Skeletal muscle satellite cell (primary cell): ENCODE results near the gene CCHCR1.
"Not testable (repeated sequence)": the region's sequence is repeated elsewhere in the genome, so short reads cannot be mapped to it uniquely, and the experiment has no call there.

Experiments used
- H3K27me3 ChIP-seq: 2 replicates; pipeline ENCODE4 v1.7.0; 2013; ENCODE audit warnings: low read length; ENCODE audit not compliant: control insufficient read depth, insufficient read depth
- H3K36me3 ChIP-seq: 2 replicates; pipeline ENCODE4 v1.7.0; 2013; ENCODE audit warnings: mild to moderate bottlenecking, control low read depth, low read length; ENCODE audit not compliant: insufficient read depth
- H3K4me1 ChIP-seq: 2 replicates; pipeline ENCODE4 v1.7.0; 2013; ENCODE audit warnings: low read length; ENCODE audit not compliant: control insufficient read depth, insufficient read depth
- H3K4me2 ChIP-seq: 2 replicates; pipeline ENCODE4 v1.7.0; 2013; ENCODE audit warnings: mild to moderate bottlenecking, low read length
- H3K4me3 ChIP-seq: 2 replicates; pipeline ENCODE4 v1.7.0; 2013; ENCODE audit warnings: low read length
- H3K9ac ChIP-seq: 2 replicates; pipeline ENCODE4 v1.7.0; 2013; ENCODE audit warnings: mild to moderate bottlenecking, low read depth, low read length, moderate library complexity
- H3K9me3 ChIP-seq: replicated peaks from 2 replicates; pipeline ENCODE4 v1.7.0; 2013; ENCODE audit warnings: mild to moderate bottlenecking, control low read depth, low read length

CCHCR1 gene

DNA sequence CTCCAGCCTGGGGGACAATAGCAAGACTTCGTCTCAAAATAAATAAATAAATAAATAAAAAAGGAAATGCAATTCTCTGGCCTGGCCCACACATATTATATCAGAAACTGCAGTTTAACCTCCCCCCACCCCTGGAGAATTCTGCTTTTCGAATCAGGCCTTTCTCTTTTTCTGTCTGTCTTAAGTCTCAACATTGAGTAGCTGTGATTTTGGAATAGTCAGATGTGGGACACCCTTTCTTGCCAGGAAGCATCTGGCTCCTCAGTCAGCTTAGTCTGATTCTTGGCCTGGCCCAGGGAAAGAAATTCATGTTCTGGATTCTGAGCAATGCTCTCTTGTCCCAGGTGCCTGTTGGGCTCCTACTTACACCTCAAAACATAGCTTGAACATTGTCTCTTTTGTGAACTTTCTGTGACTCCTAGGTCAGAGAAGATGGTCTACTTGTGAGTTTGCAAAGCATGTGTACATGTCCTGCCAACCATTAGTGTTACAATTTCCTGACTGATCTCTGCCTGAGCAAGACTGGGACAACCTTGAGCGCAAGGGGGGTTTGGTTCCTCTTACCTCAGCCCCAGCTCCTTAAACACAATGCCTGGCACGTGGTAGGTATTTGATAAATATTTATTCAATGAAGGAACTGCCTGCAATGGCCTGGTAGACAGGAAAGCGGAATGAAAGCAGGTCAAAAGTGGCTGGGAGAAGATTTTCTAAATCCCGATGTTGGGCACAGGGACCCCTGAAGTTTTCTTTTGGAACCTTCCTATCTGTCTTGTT, 36.6 kb upstream of the CCHCR1 start:
- no peaks in the 10 kb centered on the region for H3K9me3 ChIP-seq
- no peaks in the 10 kb centered on the region for H3K27me3 ChIP-seq
- no peaks in the 10 kb centered on the region for H3K36me3 ChIP-seq
- H3K4me1 ChIP-seq, result peaks cover 3% of the 10 kb centered on the region
- H3K4me2 ChIP-seq, result no peak overlapping the region
- no peak overlapping the region for H3K9ac ChIP-seq
- H3K4me3 ChIP-seq, result no peak overlapping the region

DNA sequence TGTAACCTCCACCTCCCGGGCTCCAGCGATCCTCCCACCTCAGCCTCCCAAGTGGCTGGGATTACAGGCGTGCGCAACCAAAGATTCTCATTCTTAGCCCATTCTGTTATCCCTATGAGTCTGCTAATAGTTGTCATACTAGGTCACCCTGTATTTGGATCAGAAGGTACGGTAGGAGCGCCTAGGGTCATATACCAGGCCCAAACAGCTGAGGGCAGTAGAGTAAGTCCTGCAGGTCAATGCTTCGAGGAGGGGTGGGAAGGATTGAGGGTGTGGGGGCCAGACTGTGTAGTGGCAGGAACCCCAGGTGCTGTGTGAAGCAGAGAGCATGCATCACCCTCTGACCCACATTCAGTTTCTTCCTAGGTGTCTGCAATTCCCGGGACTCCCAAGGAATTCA, 35.6 kb upstream of the CCHCR1 start:
- peaks cover 3% of the 10 kb centered on the region for H3K4me1 ChIP-seq
- no peaks in the 10 kb centered on the region for H3K27me3 ChIP-seq
- H3K9me3 ChIP-seq, result no peaks in the 10 kb centered on the region
- H3K36me3 ChIP-seq, result no peaks in the 10 kb centered on the region
- no peak overlapping the region for H3K9ac ChIP-seq
- H3K4me2 ChIP-seq, result no peak overlapping the region
- no peak overlapping the region for H3K4me3 ChIP-seq

DNA sequence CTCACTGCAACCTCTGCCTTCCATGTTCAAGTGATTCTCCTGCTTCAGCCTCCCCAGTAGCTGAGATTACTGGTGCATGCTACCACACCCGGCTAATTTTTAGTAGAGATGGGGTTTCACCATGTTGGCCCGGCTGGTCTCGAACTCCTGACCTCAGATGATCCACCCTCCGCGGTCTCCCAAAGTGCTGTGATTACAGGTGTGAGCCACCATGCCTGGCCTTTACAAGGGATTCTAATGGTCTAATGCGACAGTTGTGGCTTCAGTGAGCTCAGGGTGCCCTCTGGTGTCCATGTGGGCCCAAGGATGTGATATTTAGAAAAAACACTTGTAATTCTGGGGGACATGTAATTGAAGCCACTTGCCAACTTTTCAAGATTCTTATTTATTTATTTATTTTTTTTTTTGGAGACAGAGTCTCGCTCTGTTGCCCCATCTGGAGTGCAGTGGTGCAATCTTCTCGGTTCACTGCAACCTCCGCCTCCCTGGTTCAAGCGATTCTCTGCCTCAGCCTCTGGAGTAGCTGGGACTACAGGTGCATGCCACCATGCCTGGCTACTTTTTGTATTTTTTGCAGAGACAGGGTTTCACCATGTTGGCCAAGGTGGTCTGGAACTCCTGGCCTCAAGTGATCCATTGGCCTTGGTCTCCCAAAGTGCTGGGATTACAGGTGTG, 35.0 kb upstream of the CCHCR1 start:
- H3K9me3 ChIP-seq, H3K4me2 ChIP-seq, H3K36me3 ChIP-seq, H3K4me1 ChIP-seq, H3K9ac ChIP-seq, H3K27me3 ChIP-seq, H3K4me3 ChIP-seq: not testable (repeated sequence)

DNA sequence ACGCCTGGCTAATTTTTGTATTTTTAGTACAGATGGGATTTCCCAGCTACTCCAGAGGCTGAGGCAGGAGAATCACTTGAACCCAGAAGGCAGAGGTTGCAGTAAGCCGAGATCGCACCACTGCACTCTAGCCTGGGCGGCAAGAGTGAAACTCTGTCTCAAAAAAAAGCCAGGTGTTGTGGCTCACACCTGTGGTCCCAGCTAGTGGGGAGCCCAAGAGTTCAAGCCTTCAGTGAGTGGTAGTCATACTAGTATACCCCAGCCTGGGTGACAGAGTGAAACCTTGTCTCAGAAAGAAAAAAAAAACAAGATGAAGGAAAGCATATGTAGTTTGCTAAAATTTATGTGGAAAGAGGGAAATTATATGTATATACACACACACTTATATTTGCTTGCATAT, 32.9 kb upstream of the CCHCR1 start:
- no peak overlapping the region for H3K9ac ChIP-seq
- H3K4me1 ChIP-seq, result peaks cover 12% of the 10 kb centered on the region
- H3K36me3 ChIP-seq, result no peaks in the 10 kb centered on the region
- H3K4me3 ChIP-seq, result no peak overlapping the region
- H3K27me3 ChIP-seq, result no peaks in the 10 kb centered on the region
- no peak overlapping the region for H3K4me2 ChIP-seq
- no peaks in the 10 kb centered on the region for H3K9me3 ChIP-seq

DNA sequence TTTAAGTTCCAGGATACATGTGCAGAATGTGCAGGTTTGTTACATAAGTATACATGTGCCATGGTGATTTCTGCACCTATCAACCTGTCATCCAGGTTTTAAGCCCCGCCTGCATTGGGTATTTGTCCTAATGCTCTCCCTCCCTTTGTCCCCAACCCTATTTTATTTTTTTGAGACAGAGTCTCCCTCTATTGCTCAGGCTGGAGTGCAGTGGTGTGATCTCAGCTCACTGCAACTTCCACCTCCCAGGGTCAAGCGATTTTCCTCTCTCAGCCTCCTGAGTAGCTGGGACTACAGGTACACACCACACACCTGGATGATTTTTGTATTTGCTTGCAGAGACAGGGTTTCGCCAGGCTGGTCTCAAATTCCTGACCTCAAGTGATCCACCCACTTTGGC, 31.6 kb upstream of the CCHCR1 start:
- H3K9me3 ChIP-seq, H3K9ac ChIP-seq: not testable (repeated sequence)
- H3K4me1 ChIP-seq, result peaks cover 13% of the 10 kb centered on the region

DNA sequence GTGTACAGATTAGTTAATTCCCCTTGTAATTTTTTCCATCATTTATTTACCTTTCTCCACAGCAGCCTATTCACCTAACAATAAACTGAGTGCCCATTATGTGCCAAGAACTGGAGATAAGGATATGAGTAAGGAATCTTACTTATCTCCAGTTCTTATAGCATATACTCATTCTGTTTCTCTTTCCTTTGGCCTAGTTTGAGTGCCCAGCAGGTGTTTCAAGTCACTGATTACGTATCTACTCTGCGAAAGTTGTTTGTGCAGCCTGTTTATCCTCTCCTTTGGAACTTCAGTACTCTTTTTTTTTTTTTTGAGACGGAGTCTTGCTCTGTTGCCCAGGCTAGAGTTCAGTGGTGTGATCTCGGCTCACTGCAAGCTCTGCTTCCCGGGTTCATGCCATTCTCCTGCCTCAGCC, 30.2 kb upstream of the CCHCR1 start:
- Histone ChIP-seq H3K9ac (no peak overlapping the region), H3K9me3 (no peaks in the 10 kb centered on the region), H3K4me2 (no peak overlapping the region), H3K4me1 (peaks cover 13% of the 10 kb centered on the region), H3K27me3 (no peaks in the 10 kb centered on the region), H3K4me3 (no peak overlapping the region), H3K36me3 (no peaks in the 10 kb centered on the region)

More for the DNA sequence above, 31.6 kb upstream of the CCHCR1 start:
- H3K27me3 ChIP-seq, H3K4me2 ChIP-seq, H3K4me3 ChIP-seq, H3K36me3 ChIP-seq: not testable (repeated sequence)

DNA sequence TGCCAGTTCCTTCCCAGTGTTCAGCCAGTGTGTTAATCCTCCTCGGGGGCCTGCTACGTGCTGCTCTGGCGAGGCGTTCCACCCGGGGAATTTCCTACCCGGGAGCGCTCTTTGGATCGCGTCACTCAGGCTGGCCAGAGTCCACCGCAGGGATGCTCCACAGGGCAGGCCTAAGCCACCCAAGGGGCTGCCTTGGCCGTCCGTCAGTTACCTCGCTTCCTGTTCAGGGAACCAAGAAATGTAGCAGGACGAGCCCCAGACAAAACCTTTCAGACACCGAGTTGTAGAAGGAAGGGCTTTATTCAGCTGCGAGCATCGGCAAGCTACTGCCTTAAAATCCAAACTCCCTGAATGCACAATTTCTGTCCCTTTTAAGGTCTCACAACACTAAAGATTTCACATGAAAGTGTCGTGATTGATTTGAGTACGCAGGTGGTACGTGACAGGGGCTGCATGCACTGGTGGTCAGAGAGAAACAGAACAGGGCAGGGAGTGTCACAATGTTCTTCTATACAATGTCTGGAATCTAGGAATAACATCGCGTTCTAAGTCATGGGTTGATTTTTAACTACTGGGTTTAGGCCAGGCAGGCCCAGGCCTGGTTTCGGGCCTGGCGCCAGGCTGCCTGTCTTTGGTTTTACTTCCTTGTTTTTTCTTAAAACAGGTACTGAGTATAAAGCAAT, 28.6 kb upstream of the CCHCR1 start:
- no peaks in the 10 kb centered on the region for H3K9me3 ChIP-seq
- no peaks in the 10 kb centered on the region for H3K36me3 ChIP-seq
- H3K4me2 ChIP-seq, result peak overlapping the region; percentile 78
- H3K9ac ChIP-seq, result peak overlapping the region; percentile 81
- H3K4me1 ChIP-seq, result peaks cover 13% of the 10 kb centered on the region
- H3K27me3 ChIP-seq, result no peaks in the 10 kb centered on the region
- H3K4me3 ChIP-seq, result peak overlapping the region; percentile 61

DNA sequence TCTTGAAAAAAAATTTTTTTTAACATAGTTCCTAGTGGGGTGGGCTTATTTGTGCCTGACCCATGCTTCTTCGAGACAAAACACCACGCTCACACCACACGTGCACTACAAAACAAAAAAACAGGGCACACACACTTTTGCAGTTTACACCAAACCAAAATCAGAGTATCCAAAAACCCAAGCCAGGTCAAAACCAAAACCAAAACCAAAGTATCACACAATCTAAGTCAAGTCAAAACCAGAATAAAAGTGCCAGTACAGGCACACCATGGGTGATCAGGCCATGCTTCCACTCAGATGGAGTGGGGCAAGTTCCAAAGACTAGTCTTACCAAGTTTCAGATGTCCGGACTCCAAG, 28.1 kb upstream of the CCHCR1 start:
- H3K4me2 ChIP-seq, result peak overlapping the region; percentile 78
- peak overlapping the region; percentile 61 for H3K4me3 ChIP-seq
- H3K9ac ChIP-seq, result peak overlapping the region; percentile 81
- H3K27me3 ChIP-seq, H3K9me3 ChIP-seq, H3K36me3 ChIP-seq: not testable (repeated sequence)
- peaks cover 13% of the 10 kb centered on the region for H3K4me1 ChIP-seq

DNA sequence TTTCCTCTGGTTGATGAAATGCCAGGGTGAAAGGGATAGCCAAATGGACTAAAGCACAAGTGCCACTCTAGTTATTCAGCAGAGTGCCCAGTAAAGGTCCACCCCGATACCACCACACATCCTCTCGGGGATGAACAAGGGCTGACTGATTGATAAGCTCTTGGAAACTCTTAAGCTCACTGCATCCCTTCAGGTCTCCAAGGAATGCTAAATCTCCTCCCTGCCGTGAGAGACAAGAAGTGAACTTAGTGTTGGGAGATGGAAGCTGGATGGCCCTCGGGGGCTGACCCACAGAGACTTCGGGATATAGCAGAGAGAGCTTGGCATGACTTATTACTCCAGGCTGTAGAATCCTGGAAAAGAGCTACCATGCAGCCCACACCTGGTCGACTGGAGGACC, 26.3 kb upstream of the CCHCR1 start:
- not testable (repeated sequence) for H3K4me2 ChIP-seq, H3K27me3 ChIP-seq, H3K36me3 ChIP-seq, H3K9me3 ChIP-seq, H3K9ac ChIP-seq, H3K4me3 ChIP-seq
- peaks cover 16% of the 10 kb centered on the region for H3K4me1 ChIP-seq

DNA sequence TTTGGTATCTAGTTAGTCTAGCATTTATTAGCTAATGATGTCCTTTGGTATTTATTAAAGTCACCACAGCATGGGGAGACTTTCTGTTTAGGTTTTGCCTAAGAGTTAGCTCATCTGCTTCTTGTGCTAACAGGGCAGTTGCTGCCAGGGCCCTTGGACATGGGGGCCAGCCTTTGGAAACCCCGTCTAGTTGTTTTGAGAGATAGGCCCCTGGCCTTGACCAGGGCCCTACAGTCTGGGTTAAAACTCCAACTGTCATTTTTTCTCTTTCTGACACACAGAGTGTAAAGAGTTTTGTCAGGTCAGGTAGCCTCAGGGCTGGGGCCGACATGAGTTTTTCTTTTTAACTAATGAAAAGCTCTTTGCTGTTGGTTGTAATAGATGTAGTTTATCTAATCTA, 25.7 kb upstream of the CCHCR1 start:
- H3K9me3 ChIP-seq, H3K9ac ChIP-seq, H3K4me3 ChIP-seq, H3K36me3 ChIP-seq, H3K4me2 ChIP-seq, H3K27me3 ChIP-seq: not testable (repeated sequence)
- peaks cover 21% of the 10 kb centered on the region for H3K4me1 ChIP-seq

DNA sequence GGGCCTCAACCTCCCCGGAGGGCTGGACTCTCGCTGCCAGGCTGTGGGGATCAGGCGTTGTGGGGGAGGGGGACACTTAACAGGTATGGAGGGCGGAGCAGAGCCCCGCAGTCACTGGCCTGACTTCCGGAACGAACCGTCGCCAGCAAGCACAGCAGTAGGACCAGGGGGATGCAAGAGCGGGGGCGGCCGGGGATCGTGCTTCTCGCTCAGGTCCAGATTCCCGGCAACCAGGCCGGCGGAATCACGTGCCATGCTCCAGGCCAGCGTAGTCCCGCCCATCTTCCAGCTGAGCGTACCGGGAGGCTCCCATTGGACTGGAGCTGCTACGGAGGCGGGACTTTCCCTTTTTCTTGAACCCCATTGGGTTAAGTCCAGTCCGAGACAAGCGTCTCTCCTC, 22.9 kb upstream of the CCHCR1 start:
- Histone ChIP-seq H3K9me3 (no peaks in the 10 kb centered on the region), H3K4me2 (no peak overlapping the region), H3K36me3 (no peaks in the 10 kb centered on the region), H3K27me3 (no peaks in the 10 kb centered on the region), H3K4me3 (peak overlapping the region; percentile 30), H3K9ac (no peak overlapping the region), H3K4me1 (peaks cover 19% of the 10 kb centered on the region)
